HL-60 (cell line): ENCODE data around the gene BICDL2.
A peak's percentile ranks its signal among the peaks of the same experiment; 100 is the strongest.

Experiments used
- DNase-seq, 2 experiments: peaks; one replicate each; pipeline ENCODE4 v3.0.0-alpha.2; 2010 to 2020; ENCODE audit warnings: low read depth in 1 of 2, low spot score in 1 of 2
- H3K27ac ChIP-seq: fragments of 250-450 bp; sonication (Bioruptor Pico); replicated peaks from 2 replicates; pipeline ENCODE4 v1.5.1; 2020; ENCODE audit warnings: mild to moderate bottlenecking, moderate library complexity
- H3K27me3 ChIP-seq: fragments of 250-450 bp; sonication (Bioruptor Pico); 2 replicates; pipeline ENCODE4 v1.5.1; 2021; ENCODE audit warnings: mild to moderate bottlenecking, moderate library complexity; ENCODE audit not compliant: insufficient read depth, poor library complexity, severe bottlenecking
- H3K4me3 ChIP-seq: replicated peaks from 2 replicates; pipeline ENCODE4 v1.5.1; 2011; ENCODE audit warnings: mild to moderate bottlenecking, control low read depth, low read length; ENCODE audit not compliant: insufficient read depth
- CTCF ChIP-seq: IDR thresholded peaks from one replicate; pipeline ENCODE4 v1.5.1; 2011; ENCODE audit warnings: low read length, control low read depth, inconsistent platforms; ENCODE audit not compliant: insufficient read depth
- GABPA ChIP-seq: IDR thresholded peaks from 2 replicates; pipeline ENCODE4 v1.6.1; 2012; ENCODE audit warnings: low read depth
- POLR2AphosphoS5 ChIP-seq: IDR thresholded peaks from 2 replicates; pipeline ENCODE4 v1.6.1; 2012; ENCODE audit warnings: low read depth
- REST ChIP-seq: IDR thresholded peaks from 2 replicates; pipeline ENCODE4 v1.6.1; 2012; ENCODE audit warnings: low read depth; ENCODE audit not compliant: insufficient replicate concordance
- SPI1 ChIP-seq: IDR thresholded peaks from 2 replicates; pipeline ENCODE4 v1.6.1; 2012; ENCODE audit warnings: low read depth, mild to moderate bottlenecking, borderline replicate concordance

The BICDL2 gene

DNA sequence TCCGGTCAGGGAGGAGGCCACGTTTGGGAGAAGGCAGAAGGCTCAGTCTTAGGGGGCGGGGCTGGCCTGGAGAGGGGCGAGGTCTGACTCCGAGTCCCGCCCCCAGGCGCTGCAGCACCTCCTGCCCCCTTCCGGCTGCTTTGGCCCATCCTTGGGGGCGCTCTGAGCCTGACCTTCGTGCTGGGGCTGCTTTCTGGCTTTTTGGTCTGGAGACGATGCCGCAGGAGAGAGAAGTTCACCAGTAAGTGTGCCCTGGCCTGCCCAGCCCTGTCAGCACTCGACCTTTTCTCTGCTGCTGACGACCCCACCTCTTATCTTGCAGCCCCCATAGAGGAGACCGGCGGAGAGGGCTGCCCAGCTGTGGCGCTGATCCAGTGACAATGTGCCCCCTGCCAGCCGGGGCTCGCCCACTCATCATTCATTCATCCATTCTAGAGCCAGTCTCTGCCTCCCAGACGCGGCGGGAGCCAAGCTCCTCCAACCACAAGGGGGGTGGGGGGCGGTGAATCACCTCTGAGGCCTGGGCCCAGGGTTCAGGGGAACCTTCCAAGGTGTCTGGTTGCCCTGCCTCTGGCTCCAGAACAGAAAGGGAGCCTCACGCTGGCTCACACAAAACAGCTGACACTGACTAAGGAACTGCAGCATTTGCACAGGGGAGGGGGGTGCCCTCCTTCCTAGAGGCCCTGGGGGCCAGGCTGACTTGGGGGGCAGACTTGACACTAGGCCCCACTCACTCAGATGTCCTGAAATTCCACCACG lies 15.1 kb downstream of the BICDL2 start:
- Histone ChIP-seq H3K4me3 (peak overlapping the region; percentile 70), H3K27me3 (no peaks in the 10 kb centered on the region), H3K27ac (peak overlapping the region; percentile 72)
- peak; percentile 71 to 78 for DNase-seq
- TF ChIP-seq CTCF (peak; percentile 11), POLR2AphosphoS5 (no peak), SPI1 (no peak)

GRCh38 chr16:3020604-3021448 lies 15.9 kb downstream of the BICDL2 start:
- H3K4me3 ChIP-seq = peak overlapping the region; percentile 70
- TF ChIP-seq CTCF (no peak), REST (no peak), POLR2AphosphoS5 (no peak), SPI1 (no peak), GABPA (no peak)
- DNase-seq = peak in 1 of 2 experiments; percentile 15
- peak overlapping the region; percentile 72 for H3K27ac ChIP-seq
- H3K27me3 ChIP-seq = no peaks in the 10 kb centered on the region

- no peak for TF ChIP-seq SPI1
- TF ChIP-seq POLR2AphosphoS5 = peak; percentile 66; the same call in 1 of the 2 replicates
- TF ChIP-seq REST = no peak
- TF ChIP-seq CTCF = no peak
- no peak for TF ChIP-seq GABPA
- H3K4me3 ChIP-seq = peak within 1 kb of the TSS; percentile 70
- H3K27me3 ChIP-seq = no peaks in the 10 kb centered on the region
- H3K27ac ChIP-seq = peak within 1 kb of the TSS; percentile 72
- peak in 1 of 2 experiments; percentile 70 for DNase-seq
Observed at GRCh38 chr16:3020247-3020603, 16.5 kb downstream of the BICDL2 start, which contains the start of gene TNFRSF12A. TNFRSF12A (plus strand) TSS chr16:3020368; CDS start chr16:3020398, 30 bp downstream.
